Mesodermal cell (in vitro differentiated cells): ENCODE data around the gene SMAD7. TPM values are rescaled to one million over a fixed set of nuclear protein-coding genes. Genes with fewer than 3 reads are reported as not detected.

Experiments used
- H3K27ac ChIP-seq: 2 replicates; pipeline ENCODE4 v1.7.0; 2013; ENCODE audit warnings: mild to moderate bottlenecking, low read depth, low read length, moderate library complexity; ENCODE audit not compliant: severe bottlenecking
- H3K36me3 ChIP-seq: 2 replicates; pipeline ENCODE4 v1.7.1; 2013; ENCODE audit warnings: mild to moderate bottlenecking, low read length, moderate library complexity; ENCODE audit not compliant: control insufficient read depth, insufficient read depth
- H3K4me1 ChIP-seq: one replicate; pipeline ENCODE4 v1.7.1; 2013; ENCODE audit warnings: mild to moderate bottlenecking, low read length; ENCODE audit not compliant: insufficient read depth, control insufficient read depth, poor library complexity, severe bottlenecking
- H3K4me3 ChIP-seq: 2 replicates; pipeline ENCODE4 v1.7.0; 2013; ENCODE audit warnings: low read length, control low read depth, mild to moderate bottlenecking; ENCODE audit not compliant: insufficient read depth, poor library complexity, severe bottlenecking; ENCODE audit errors: extremely low read depth
- H3K9me3 ChIP-seq: 2 replicates; pipeline ENCODE4 v1.7.1; 2013; ENCODE audit warnings: mild to moderate bottlenecking, low read length, moderate library complexity; ENCODE audit not compliant: control insufficient read depth
- WGBS, 2 experiments: methylation state at CpG; one replicate each; pipeline ENCODE4 v1.1.5; 2013; ENCODE audit warnings: missing lambda C conversion rate in 2 of 2; ENCODE audit not compliant: insufficient coverage in 2 of 2; 5-methylcytosine and 5-hydroxymethylcytosine counted together
- polyA plus RNA-seq, 2 experiments: library from polyadenylated mRNA; stranded (reverse); fragments of 50-300 nt; gene quantifications; one replicate each; pipeline ENCODE4 v1.2.3, GENCODE V29; 2013

Gene SMAD7, protein sequence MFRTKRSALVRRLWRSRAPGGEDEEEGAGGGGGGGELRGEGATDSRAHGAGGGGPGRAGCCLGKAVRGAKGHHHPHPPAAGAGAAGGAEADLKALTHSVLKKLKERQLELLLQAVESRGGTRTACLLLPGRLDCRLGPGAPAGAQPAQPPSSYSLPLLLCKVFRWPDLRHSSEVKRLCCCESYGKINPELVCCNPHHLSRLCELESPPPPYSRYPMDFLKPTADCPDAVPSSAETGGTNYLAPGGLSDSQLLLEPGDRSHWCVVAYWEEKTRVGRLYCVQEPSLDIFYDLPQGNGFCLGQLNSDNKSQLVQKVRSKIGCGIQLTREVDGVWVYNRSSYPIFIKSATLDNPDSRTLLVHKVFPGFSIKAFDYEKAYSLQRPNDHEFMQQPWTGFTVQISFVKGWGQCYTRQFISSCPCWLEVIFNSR
- polyA plus RNA-seq (2013, experiment 1 of 2) = 45.1 TPM
- polyA plus RNA-seq (2013, experiment 2 of 2) = 42.8 TPM

DNA sequence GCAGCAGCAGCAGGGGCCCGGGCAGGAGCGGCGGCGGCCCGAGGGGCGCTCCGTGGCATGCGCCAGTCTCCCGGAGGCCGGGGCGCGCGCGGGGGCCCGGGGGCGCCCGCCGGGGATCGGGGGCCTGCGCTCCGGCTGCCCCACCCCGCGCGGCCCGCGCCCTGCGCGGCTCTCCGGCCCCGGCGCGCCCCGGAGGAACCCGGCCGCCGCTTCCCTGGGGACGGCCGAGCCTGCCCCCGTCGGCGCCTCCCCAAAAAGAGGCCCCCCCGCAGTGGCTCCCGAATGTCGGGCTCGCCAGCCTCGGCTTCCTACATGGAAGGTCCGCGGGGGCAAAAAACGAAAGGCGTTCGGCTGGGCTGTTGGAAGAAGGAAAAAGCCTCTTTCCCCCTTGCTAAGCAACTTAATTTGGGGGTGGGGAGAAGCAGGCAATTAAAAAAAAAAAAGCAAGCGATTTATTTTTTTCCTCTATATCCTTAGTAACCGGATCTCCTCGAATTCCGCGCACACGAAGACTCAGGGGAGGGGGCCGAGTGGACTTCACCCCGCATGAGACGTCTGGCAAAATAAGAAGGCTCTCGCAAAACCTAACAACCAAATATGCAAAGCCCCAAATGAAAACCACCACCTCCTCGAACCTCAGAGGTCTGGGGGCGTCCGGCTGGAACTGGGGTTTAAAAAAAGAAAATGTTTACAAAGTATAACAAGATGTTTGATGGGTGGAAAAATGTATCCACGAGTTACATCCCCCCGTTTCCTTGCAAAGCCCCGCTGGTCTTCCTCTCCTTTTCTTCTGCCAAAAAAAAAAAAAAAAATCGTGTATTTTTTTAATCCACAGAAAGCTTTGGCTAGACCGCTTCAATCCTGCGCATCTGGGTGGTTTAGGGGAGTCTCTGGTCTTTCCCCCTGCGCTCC, at the start of gene SMAD7:
SMAD7 (minus strand) TSS at position 430 of the 912 bp plus-strand sequence. CDS start 541 bp downstream, outside the sequence.
- H3K9me3 ChIP-seq = no peaks in the 10 kb centered on the region
- H3K36me3 ChIP-seq = peaks cover 46% of the 10 kb centered on the region
- H3K4me3 ChIP-seq = peak within 1 kb of the TSS; percentile 85
- WGBS, 2 experiments = 0% methylated on average over 20 to 49 of the region's 71 CpGs
- H3K27ac ChIP-seq = peak within 1 kb of the TSS; percentile 87
- peaks cover 23% of the 10 kb centered on the region for H3K4me1 ChIP-seq

- 96 to 97% methylated on average over 10 to 11 of the region's 11 CpGs for WGBS, 2 experiments
- Histone ChIP-seq H3K27ac (no peak overlapping the region), H3K4me3 (no peak overlapping the region), H3K9me3 (no peaks in the 10 kb centered on the region), H3K4me1 (peaks cover 40% of the 10 kb centered on the region), H3K36me3 (no peaks in the 10 kb centered on the region)
Measured at GRCh38 chr18:48999569-48999968, 48.8 kb upstream of the SMAD7 start.

DNA sequence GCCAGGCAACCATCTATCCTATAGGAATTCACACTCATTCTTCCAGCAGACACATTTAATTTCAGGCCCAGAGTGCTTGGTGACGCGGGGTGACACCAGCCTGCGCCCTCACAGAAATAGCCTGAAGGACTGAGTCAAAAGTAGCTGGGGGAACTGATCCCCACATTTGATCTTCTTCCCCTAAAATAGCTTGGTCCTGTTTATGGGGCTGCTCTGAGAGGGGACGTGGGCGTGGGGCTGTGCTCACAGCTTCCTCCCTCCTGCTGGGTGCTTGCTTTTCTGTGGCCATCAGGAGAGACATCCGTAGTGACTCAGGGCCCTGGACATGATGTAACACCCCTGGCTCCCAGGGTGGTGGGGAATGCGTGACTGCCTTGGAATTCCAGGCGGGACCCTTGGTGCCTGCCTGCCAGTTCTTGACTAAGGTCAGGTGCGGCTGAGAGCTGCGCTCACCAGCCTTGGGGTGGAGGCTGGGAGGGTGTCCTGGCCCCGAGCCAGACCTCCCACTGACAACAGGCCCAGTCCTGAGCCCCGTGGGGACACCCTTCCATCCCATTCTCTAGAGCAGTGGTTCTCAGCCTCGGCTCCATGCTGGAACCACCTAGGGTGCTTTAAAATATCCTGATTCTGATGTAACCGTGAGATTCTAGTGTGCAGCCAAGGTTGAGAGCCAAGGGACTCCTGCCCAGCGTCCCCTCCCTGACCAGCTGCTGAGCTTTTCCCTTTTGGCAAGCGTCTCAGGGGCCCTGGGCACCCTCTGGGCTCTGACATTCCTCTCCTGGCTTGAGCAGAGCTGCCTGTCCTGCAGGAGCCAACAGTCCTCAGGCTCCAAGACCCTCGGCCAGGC, 47.4 kb upstream of the SMAD7 start:
- H3K4me1 ChIP-seq = peaks cover 52% of the 10 kb centered on the region
- H3K9me3 ChIP-seq = no peaks in the 10 kb centered on the region
- 30 to 39% methylated on average over 11 to 13 of the region's 17 CpGs for WGBS, 2 experiments
- no peaks in the 10 kb centered on the region for H3K36me3 ChIP-seq
- H3K27ac ChIP-seq = peak overlapping the region; percentile 97
- H3K4me3 ChIP-seq = no peak overlapping the region

DNA sequence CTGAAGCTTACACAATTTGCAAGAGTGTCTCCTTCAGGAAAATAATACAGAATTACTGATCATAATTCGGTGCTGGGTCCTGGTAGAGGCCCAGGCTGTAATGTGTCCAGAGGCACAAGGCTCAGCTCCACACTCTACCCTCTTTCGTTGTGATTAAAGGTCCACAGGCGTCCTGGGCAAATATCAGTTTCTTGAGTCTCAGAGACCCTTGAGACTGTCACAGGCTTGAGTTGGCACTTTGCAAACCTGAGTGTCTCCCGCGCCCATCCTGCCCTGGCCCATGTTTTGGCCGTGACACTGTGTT, 46.9 kb upstream of the SMAD7 start:
- Histone ChIP-seq H3K36me3 (no peaks in the 10 kb centered on the region), H3K4me3 (no peak overlapping the region), H3K4me1 (peaks cover 58% of the 10 kb centered on the region), H3K27ac (peak overlapping the region; percentile 97), H3K9me3 (no peaks in the 10 kb centered on the region)
- WGBS, 2 experiments = 49 to 57% methylated on average over 6 of the region's 6 CpGs

DNA sequence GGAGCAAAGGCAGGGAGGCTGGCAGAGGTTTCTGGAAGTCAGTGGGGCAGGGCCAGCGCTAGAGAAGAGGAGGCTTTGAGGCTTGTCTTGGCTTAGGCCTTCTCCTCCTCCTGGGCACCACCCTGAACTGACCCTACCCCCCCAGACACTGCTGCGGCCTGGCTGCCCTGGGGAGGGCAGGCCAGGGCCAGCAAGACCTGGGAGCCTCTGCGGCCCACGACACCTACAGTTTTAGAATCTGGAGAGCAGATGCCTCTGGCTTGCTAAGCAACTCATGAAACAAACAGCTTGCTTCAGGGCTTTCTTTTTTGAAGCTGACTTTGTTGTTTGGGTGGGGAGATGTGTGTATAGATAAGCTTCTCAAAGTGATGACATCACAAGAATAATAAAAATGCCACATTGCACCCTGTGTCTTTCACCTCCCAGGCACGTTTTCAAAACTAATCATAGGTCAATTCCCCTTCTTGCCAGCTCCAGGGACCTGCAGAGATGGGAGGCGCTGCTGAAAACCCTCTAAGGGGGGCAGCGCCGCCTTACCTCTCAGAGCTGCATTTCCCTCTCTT, 46.2 kb upstream of the SMAD7 start:
- Histone ChIP-seq H3K27ac (peak overlapping the region; percentile 97), H3K4me1 (peaks cover 64% of the 10 kb centered on the region), H3K9me3 (no peaks in the 10 kb centered on the region), H3K4me3 (no peak overlapping the region), H3K36me3 (no peaks in the 10 kb centered on the region)
- 56 to 59% methylated on average over 5 of the region's 8 CpGs for WGBS, 2 experiments

DNA sequence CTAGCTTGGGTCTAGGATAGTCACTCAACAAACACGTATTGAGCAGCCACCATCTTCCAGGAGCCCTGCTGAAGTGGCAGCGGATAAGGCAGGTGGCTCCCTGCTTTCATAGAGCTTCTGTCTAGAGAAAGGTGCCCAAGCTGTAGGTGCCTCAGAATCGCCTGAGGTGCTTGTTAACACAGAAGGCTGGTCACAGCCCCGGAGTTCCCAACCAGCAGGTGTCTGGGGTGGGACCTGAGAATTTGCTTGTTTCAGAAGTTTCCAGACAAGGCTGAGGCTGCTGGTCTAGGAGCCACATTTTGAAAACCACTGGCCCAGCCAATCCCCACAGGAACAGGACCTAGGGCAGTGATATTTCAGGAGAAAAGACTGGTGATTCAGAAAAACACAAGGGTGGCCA, 45.3 kb upstream of the SMAD7 start:
- no peak overlapping the region for H3K27ac ChIP-seq
- H3K9me3 ChIP-seq = no peaks in the 10 kb centered on the region
- H3K4me3 ChIP-seq = no peak overlapping the region
- WGBS, 2 experiments = 90% methylated on average over 4 of the region's 4 CpGs
- H3K4me1 ChIP-seq = peaks cover 71% of the 10 kb centered on the region
- H3K36me3 ChIP-seq = no peaks in the 10 kb centered on the region

GRCh38 chr18:48994926-48995835, 44.4 kb upstream of the SMAD7 start:
- H3K36me3 ChIP-seq = no peaks in the 10 kb centered on the region
- 96 to 98% methylated on average over 15 to 19 of the region's 20 CpGs for WGBS, 2 experiments
- H3K4me3 ChIP-seq = no peak overlapping the region
- H3K27ac ChIP-seq = no peak overlapping the region
- no peaks in the 10 kb centered on the region for H3K9me3 ChIP-seq
- peaks cover 79% of the 10 kb centered on the region for H3K4me1 ChIP-seq

DNA sequence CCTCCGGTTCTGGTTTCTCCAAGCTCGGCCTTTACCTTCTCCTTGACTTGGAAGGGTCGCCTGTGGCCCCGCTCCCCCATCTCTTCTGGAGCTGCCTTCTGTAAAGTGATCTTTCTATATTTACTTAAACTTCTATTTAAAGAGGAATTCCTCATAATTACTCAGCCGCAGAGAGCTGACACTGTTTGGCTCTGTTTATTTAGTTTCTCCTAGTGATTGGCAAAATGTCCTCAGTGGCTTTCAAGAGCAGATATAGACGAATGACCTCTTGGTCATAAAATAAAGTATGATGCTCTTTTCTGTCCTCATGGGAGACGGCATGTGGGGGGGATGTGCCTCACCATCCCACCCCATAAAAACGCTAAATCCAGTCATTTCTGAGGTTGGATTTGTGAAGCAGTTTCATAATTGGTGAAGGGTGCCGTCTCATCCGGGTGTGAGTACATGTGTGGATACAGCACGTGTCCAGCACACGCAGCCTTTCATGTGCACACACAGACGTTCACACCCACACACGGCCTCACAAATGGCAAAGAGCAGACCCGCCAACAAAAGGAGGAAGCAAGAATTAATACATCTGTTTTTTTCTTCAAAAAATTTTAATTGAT, 43.4 kb upstream of the SMAD7 start:
- 92% methylated on average over 7 of the region's 15 CpGs for WGBS, 2 experiments
- Histone ChIP-seq H3K27ac (no peak overlapping the region), H3K36me3 (no peaks in the 10 kb centered on the region), H3K4me1 (peaks cover 88% of the 10 kb centered on the region), H3K4me3 (no peak overlapping the region), H3K9me3 (no peaks in the 10 kb centered on the region)

GRCh38 chr18:48993586-48993985, 42.8 kb upstream of the SMAD7 start:
- 94 to 96% methylated on average over 10 of the region's 10 CpGs for WGBS, 2 experiments

More at GRCh38 chr18:48993586-48993985, 42.8 kb upstream of the SMAD7 start:
- Histone ChIP-seq H3K4me1 (peaks cover 83% of the 10 kb centered on the region), H3K4me3 (no peak overlapping the region), H3K9me3 (no peaks in the 10 kb centered on the region), H3K27ac (no peak overlapping the region), H3K36me3 (no peaks in the 10 kb centered on the region)
